ENCODE measurements around the gene MAST3. TPM values are rescaled to one million over a fixed set of nuclear protein-coding genes. Genes with fewer than 3 reads are reported as not detected.

Gene MAST3
- total RNA-seq, 1 experiment from 2014 or later: 14.2 TPM

DNA sequence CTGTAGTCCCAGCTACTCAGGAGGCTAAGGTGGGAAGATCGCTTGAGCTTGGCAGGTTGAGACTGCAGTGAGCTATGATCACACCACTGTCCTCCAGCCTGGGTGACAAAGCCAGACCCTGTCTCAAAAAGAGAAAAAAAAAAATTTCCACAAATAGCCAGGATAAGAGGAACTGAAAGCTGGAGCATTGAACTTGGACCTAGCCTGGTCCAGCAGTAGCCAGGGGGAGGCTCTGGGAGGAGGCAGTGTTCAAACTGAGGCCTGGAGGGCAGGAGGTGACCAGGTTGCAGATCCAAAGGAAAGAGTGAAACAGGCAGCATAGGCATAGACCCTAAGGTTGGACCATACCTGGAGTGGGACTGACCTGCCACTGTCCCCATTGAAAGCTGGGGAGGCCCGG is 28.5 kb downstream of the MAST3 start:
- DNase-seq (ENCODE audit: low read depth, low spot score): no peak
- Histone ChIP-seq H3K27ac (ENCODE audit: low read depth, low read length) (no peak overlapping the region), H3K4me2 (ENCODE audit: low read length) (no peak overlapping the region), H3K9me3 (ENCODE audit: control insufficient read depth in 1 of 2, insufficient read depth in 1 of 2, low read depth in 1 of 2, low read length in 2 of 2) (no peaks in the 10 kb centered on the region), H3K9ac (ENCODE audit: low read length) (no peak overlapping the region), H3K36me3 (ENCODE audit: control insufficient read depth in 1 of 2, insufficient read depth in 2 of 2, low read length in 2 of 2) (peaks cover 6 to 10% of the 10 kb centered on the region in 2 experiments; a peak in 3 of 4 replicates), H3K27me3 (ENCODE audit: insufficient read depth, low read length) (no peaks in the 10 kb centered on the region), H3K79me2 (ENCODE audit: insufficient read depth, low read length) (no peaks in the 10 kb centered on the region), H4K20me1 (ENCODE audit: insufficient read depth) (no peaks in the 10 kb centered on the region), H3K4me3 (replicated peaks in 1 of 2; ENCODE audit: low read depth in 1 of 2, low read length in 2 of 2) (no peak overlapping the region), H2AFZ (ENCODE audit: low read depth, low read length, poor library complexity, severe bottlenecking) (no peak overlapping the region), H3K4me1 (ENCODE audit: control insufficient read depth in 1 of 2, insufficient read depth in 2 of 2, low read length in 2 of 2) (no peaks in the 10 kb centered on the region), H3K9me2 (ENCODE audit: insufficient read depth) (no peaks in the 10 kb centered on the region)
- intact Hi-C loops (cut with micrococcal nuclease): no loop called here
- RAD21 ChIA-PET (ENCODE audit: low non-redundant PET in 1 of 2, low total read pairs in 2 of 2, uncharacterized antibody in 2 of 2, unreplicated experiment in 2 of 2): no interaction called here
- CTCF ChIA-PET: interaction anchor here (1.1 kb wide), 1 partner anchor 13 kb away, joined by 4 read pairs; no protein-coding TSS in a partner anchor
- no TSS peak for BruUV-seq (replicated peaks)
- POLR2A ChIA-PET: interaction anchor here (0.6 kb wide), 1 partner anchor 15 kb away, joined by 3 read pairs; no protein-coding TSS in a partner anchor
- ATAC-seq: no peak
- TF ChIP-seq CEBPB (IDR thresholded peaks at IDR 0.05; ENCODE audit: low read depth): no peak
- no peak for TF ChIP-seq POLR2A (IDR thresholded peaks at IDR 0.05; ENCODE audit: borderline replicate concordance, extremely low read depth, insufficient read depth, insufficient read length)
- no peak for TF ChIP-seq FOSL1 (IDR thresholded peaks at IDR 0.05; ENCODE audit: low read depth)
- TF ChIP-seq, protein P1, sequence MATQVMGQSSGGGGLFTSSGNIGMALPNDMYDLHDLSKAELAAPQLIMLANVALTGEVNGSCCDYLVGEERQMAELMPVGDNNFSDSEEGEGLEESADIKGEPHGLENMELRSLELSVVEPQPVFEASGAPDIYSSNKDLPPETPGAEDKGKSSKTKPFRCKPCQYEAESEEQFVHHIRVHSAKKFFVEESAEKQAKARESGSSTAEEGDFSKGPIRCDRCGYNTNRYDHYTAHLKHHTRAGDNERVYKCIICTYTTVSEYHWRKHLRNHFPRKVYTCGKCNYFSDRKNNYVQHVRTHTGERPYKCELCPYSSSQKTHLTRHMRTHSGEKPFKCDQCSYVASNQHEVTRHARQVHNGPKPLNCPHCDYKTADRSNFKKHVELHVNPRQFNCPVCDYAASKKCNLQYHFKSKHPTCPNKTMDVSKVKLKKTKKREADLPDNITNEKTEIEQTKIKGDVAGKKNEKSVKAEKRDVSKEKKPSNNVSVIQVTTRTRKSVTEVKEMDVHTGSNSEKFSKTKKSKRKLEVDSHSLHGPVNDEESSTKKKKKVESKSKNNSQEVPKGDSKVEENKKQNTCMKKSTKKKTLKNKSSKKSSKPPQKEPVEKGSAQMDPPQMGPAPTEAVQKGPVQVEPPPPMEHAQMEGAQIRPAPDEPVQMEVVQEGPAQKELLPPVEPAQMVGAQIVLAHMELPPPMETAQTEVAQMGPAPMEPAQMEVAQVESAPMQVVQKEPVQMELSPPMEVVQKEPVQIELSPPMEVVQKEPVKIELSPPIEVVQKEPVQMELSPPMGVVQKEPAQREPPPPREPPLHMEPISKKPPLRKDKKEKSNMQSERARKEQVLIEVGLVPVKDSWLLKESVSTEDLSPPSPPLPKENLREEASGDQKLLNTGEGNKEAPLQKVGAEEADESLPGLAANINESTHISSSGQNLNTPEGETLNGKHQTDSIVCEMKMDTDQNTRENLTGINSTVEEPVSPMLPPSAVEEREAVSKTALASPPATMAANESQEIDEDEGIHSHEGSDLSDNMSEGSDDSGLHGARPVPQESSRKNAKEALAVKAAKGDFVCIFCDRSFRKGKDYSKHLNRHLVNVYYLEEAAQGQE (IDR thresholded peaks at IDR 0.05; ENCODE audit: low read depth): no peak
- TF ChIP-seq ELF1 (IDR thresholded peaks at IDR 0.05; ENCODE audit: borderline replicate concordance, low read depth): no peak
- TF ChIP-seq, protein P2, sequence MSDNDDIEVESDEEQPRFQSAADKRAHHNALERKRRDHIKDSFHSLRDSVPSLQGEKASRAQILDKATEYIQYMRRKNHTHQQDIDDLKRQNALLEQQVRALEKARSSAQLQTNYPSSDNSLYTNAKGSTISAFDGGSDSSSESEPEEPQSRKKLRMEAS (IDR thresholded peaks at IDR 0.05): no peak
- no peak for TF ChIP-seq EGR1 (IDR thresholded peaks at IDR 0.05; ENCODE audit: low read depth)
- TF ChIP-seq CBX3 (IDR thresholded peaks at IDR 0.05; ENCODE audit: low read depth): no peak

Data from HCT116 (cell line).